ENCODE data around the gene CCDC85A. TPM values are rescaled to one million over a fixed set of nuclear protein-coding genes. Genes with fewer than 3 reads are reported as not detected.

CCDC85A gene
- total and polyA plus RNA-seq, 2 of the 4 experiments (the other 2 are of a cell fraction) = 1.1 to 2.2 TPM

- H3K79me1 ChIP-seq (ENCODE audit: low read depth in 1 of 2, low read length in 2 of 2) = no peaks in the 10 kb centered on the region
- TF ChIP-seq FOS (IDR thresholded peaks at IDR 0.05; ENCODE audit: low read depth, low read length) (no peak), USF2 (IDR thresholded peaks at IDR 0.05; ENCODE audit: low read depth, low read length) (no peak), CTCF (conservative IDR thresholded peaks at IDR 0.05; ENCODE audit: low read depth, low read length) (no peak), MXI1 (IDR thresholded peaks at IDR 0.05; ENCODE audit: borderline replicate concordance, low read depth, low read length) (no peak), RAD21 (IDR thresholded peaks at IDR 0.05; ENCODE audit: low read length) (no peak), MAFK (IDR thresholded peaks at IDR 0.05; ENCODE audit: low read depth, low read length) (no peak), ELK1 (IDR thresholded peaks at IDR 0.05; ENCODE audit: borderline replicate concordance, low read depth, low read length) (no peak), CHD1 (IDR thresholded peaks at IDR 0.05; ENCODE audit: low read depth, low read length) (no peak), NFE2L2 (IDR thresholded peaks at IDR 0.05; ENCODE audit: low read depth, low read length) (no peak), RFX5 (IDR thresholded peaks at IDR 0.05; ENCODE audit: low read depth, low read length) (no peak), RCOR1 (IDR thresholded peaks at IDR 0.05; ENCODE audit: insufficient replicate concordance, low read length) (no peak), POLR2A (IDR thresholded peaks at IDR 0.05; ENCODE audit: low read depth, low read length) (no peak), MAZ (IDR thresholded peaks at IDR 0.05; ENCODE audit: borderline replicate concordance, low read depth, low read length) (no peak), BHLHE40 (IDR thresholded peaks at IDR 0.05; ENCODE audit: low read depth, low read length) (no peak), CEBPB (IDR thresholded peaks at IDR 0.05; ENCODE audit: low read depth, low read length) (no peak), SMC3 (IDR thresholded peaks at IDR 0.05; ENCODE audit: low read depth, low read length) (no peak)
- H3K9me3 ChIP-seq (ENCODE audit: control insufficient read depth, insufficient read depth, low read length) = peaks cover 2% of the 10 kb centered on the region; the same call in 1 of the 2 replicates
- no peak overlapping the region for H2AK9ac ChIP-seq (replicated peaks; ENCODE audit: low read depth, low read length, poor library complexity)
- dilution Hi-C loops (cut with HindIII; ENCODE audit: low sequenced_read_pairs, unreplicated experiment) (no loop called here), intact Hi-C loops (cut with micrococcal nuclease) (no loop called here), in situ Hi-C loops (cut with MboI; ENCODE audit: low sequenced_read_pairs) (no loop called here)
- no peak overlapping the region for H3K4me2 ChIP-seq (ENCODE audit: low read depth, low read length)
- H2BK20ac ChIP-seq (ENCODE audit: low read depth, low read length) = no peak overlapping the region
- no peak overlapping the region for H4K91ac ChIP-seq (ENCODE audit: insufficient read depth, low read depth, low read length)
- H3K14ac ChIP-seq (replicated peaks; ENCODE audit: low read depth, low read length) = no peak overlapping the region
- DNase-seq (no peak), ATAC-seq (ENCODE audit: low read depth) (no peak)
- no peaks in the 10 kb centered on the region for H3K9me1 ChIP-seq (ENCODE audit: insufficient read depth, low read length)
- no peaks in the 10 kb centered on the region for H3K4me1 ChIP-seq (ENCODE audit: control insufficient read depth, insufficient read depth, low read length)
- no peak overlapping the region for H3K23ac ChIP-seq (ENCODE audit: low read depth, low read length)
- WGBS, 2 experiments (ENCODE audit: extremely low coverage in 2 of 2, insufficient read length in 1 of 2) = 17% methylated on average over 1 of the region's 3 CpGs; no CpG with 5 or more reads in 1 of the 2 experiments
- H3K9ac ChIP-seq (ENCODE audit: low read depth, low read length) = no peak overlapping the region
- no peak overlapping the region for H2AK5ac ChIP-seq (ENCODE audit: low read depth, low read length)
- H3K56ac ChIP-seq (ENCODE audit: extremely low read depth, insufficient read depth, low read length) = no peak overlapping the region
- BruUV-seq (replicated peaks) = no TSS peak
- H4K5ac ChIP-seq (ENCODE audit: low read depth, low read length) = no peak overlapping the region
- H3K27ac ChIP-seq (ENCODE audit: insufficient read depth, low read length) = no peak overlapping the region
- no peak overlapping the region for H2BK15ac ChIP-seq (ENCODE audit: low read depth, low read length)
- no peak overlapping the region for H2BK120ac ChIP-seq (ENCODE audit: low read depth, low read length)
- no peak overlapping the region for H3K4me3 ChIP-seq (ENCODE audit: insufficient read depth, low read depth, low read length)
- H3K18ac ChIP-seq (ENCODE audit: low read depth, low read length) = no peak overlapping the region
- no peaks in the 10 kb centered on the region for H3K36me3 ChIP-seq (ENCODE audit: control insufficient read depth, insufficient read depth, low read length)
- H2BK5ac ChIP-seq (ENCODE audit: low read depth, low read length, poor library complexity, severe bottlenecking) = no peak overlapping the region
- H4K8ac ChIP-seq (ENCODE audit: low read depth in 2 of 2, low read length in 2 of 2) = no peak overlapping the region
- POLR2A ChIA-PET (ENCODE audit: unreplicated experiment) = no interaction called here
- H4K20me1 ChIP-seq (ENCODE audit: insufficient read depth, low read length) = no peaks in the 10 kb centered on the region
- no peaks in the 10 kb centered on the region for H3K27me3 ChIP-seq (ENCODE audit: control insufficient read depth, insufficient read depth, low read length)
- H2AFZ ChIP-seq (replicated peaks; ENCODE audit: low read length, poor library complexity) = no peak overlapping the region
- H3K4ac ChIP-seq (ENCODE audit: low read depth, low read length) = no peak overlapping the region
- CTCF ChIA-PET = no interaction called here
Measured at GRCh38 chr2:56297671-56298070, 113.9 kb downstream of the CCDC85A start.

Data from IMR-90 (cell line).